IMR-90 (cell line): ENCODE results near the gene ENO2. TPM values are rescaled to one million over a fixed set of nuclear protein-coding genes. Genes with fewer than 3 reads are reported as not detected.
A peak's percentile ranks its signal among the peaks of the same experiment; 100 is the strongest.

Experiments
- ATAC-seq: fragments of 200-7000 bp; cut with Tn5 transposase; 2 replicates; pipeline ENCODE4 v1.9.1; 2020; ENCODE audit warnings: low read depth, mild to moderate bottlenecking, moderate library complexity
- BruUV-seq: library from RNA; stranded (reverse); fragments of 400-500 nt; replicated peaks from 2 replicates; lab custom pipeline; 2021; lab: Mats Ljungman, UMichigan
- CTCF ChIA-PET: fragments of 300-600 bp; formaldehyde crosslinking; extraction: SDS; loops from one replicate; lab custom pipeline; 2021; ENCODE audit warnings: antibody characterized with exemption; lab: Yijun Ruan, JAX
- POLR2A ChIA-PET: fragments of 300-600 bp; sonication (Branson Sonifier 250); formaldehyde crosslinking; loops from one replicate; lab custom pipeline; 2022; ENCODE audit warnings: antibody characterized with exemption; ENCODE audit not compliant: unreplicated experiment; lab: Charles Lee
- DNase-seq: peaks from one replicate; pipeline ENCODE4 v3.0.0; 2013
- H2AFZ ChIP-seq: replicated peaks from 2 replicates; pipeline ENCODE3; 2013; ENCODE audit warnings: low read length, mild to moderate bottlenecking; ENCODE audit not compliant: poor library complexity
- H2AK5ac ChIP-seq: 2 replicates; pipeline ENCODE4 v1.6.1; 2013; ENCODE audit warnings: low read depth, low read length, inconsistent platforms
- H2AK9ac ChIP-seq: replicated peaks from 2 replicates; pipeline ENCODE3; 2013; ENCODE audit warnings: mild to moderate bottlenecking, low read depth, low read length, moderate library complexity; ENCODE audit not compliant: poor library complexity
- H2BK120ac ChIP-seq: 2 replicates; pipeline ENCODE4 v1.6.1; 2013; ENCODE audit warnings: low read depth, low read length, inconsistent platforms
- H2BK15ac ChIP-seq: 3 replicates; pipeline ENCODE4 v1.6.1; 2013; ENCODE audit warnings: low read depth, low read length, inconsistent platforms
- H2BK20ac ChIP-seq: 2 replicates; pipeline ENCODE4 v1.6.1; 2013; ENCODE audit warnings: low read depth, mild to moderate bottlenecking, inconsistent platforms, low read length, moderate library complexity
- H2BK5ac ChIP-seq: 2 replicates; pipeline ENCODE4 v1.6.1; 2013; ENCODE audit warnings: mild to moderate bottlenecking, low read depth, low read length, inconsistent platforms; ENCODE audit not compliant: poor library complexity, severe bottlenecking
- H3K14ac ChIP-seq: replicated peaks from 2 replicates; pipeline ENCODE4 v1.6.1; 2013; ENCODE audit warnings: low read depth, low read length, inconsistent platforms
- H3K18ac ChIP-seq: 2 replicates; pipeline ENCODE4 v1.6.1; 2013; ENCODE audit warnings: low read depth, low read length, control low read depth
- H3K23ac ChIP-seq: 2 replicates; pipeline ENCODE4 v1.6.1; 2013; ENCODE audit warnings: low read depth, low read length, inconsistent platforms
- H3K27ac ChIP-seq: 2 replicates; pipeline ENCODE4 v1.5.1; 2013; ENCODE audit warnings: mild to moderate bottlenecking, control low read depth, low read length; ENCODE audit not compliant: insufficient read depth
- H3K27me3 ChIP-seq: 2 replicates; pipeline ENCODE4 v1.6.1; 2013; ENCODE audit warnings: low read length; ENCODE audit not compliant: control insufficient read depth, insufficient read depth
- H3K36me3 ChIP-seq: 2 replicates; pipeline ENCODE4 v1.6.1; 2013; ENCODE audit warnings: low read length, mixed read lengths; ENCODE audit not compliant: control insufficient read depth, insufficient read depth
- H3K4ac ChIP-seq: 2 replicates; pipeline ENCODE4 v1.6.1; 2013; ENCODE audit warnings: low read depth, low read length, inconsistent platforms
- H3K4me1 ChIP-seq: 2 replicates; pipeline ENCODE4 v1.6.1; 2013; ENCODE audit warnings: low read length, mixed read lengths; ENCODE audit not compliant: control insufficient read depth, insufficient read depth
- H3K4me2 ChIP-seq: 2 replicates; pipeline ENCODE4 v1.6.1; 2013; ENCODE audit warnings: low read depth, mild to moderate bottlenecking, control low read depth, low read length, moderate library complexity
- H3K4me3 ChIP-seq: 2 replicates; pipeline ENCODE4 v1.5.1; 2013; ENCODE audit warnings: low read depth, mild to moderate bottlenecking, control low read depth, low read length, moderate library complexity; ENCODE audit not compliant: insufficient read depth
- H3K56ac ChIP-seq: 2 replicates; pipeline ENCODE4 v1.6.1; 2013; ENCODE audit warnings: low read length, inconsistent platforms; ENCODE audit not compliant: insufficient read depth; ENCODE audit errors: extremely low read depth
- H3K79me1 ChIP-seq, 2 experiments: 2 replicates each; pipeline ENCODE4 v1.6.1; 2013; ENCODE audit warnings: low read length in 2 of 2, inconsistent platforms in 1 of 2, low read depth in 1 of 2
- H3K9ac ChIP-seq: 2 replicates; pipeline ENCODE4 v1.6.1; 2013; ENCODE audit warnings: low read depth, low read length, control low read depth
- H3K9me1 ChIP-seq: 2 replicates; pipeline ENCODE4 v1.6.1; 2013; ENCODE audit warnings: low read length, inconsistent platforms; ENCODE audit not compliant: insufficient read depth
- H3K9me3 ChIP-seq: 2 replicates; pipeline ENCODE4 v1.6.1; 2013; ENCODE audit warnings: low read length; ENCODE audit not compliant: control insufficient read depth, insufficient read depth
- H4K20me1 ChIP-seq: 2 replicates; pipeline ENCODE4 v1.6.1; 2013; ENCODE audit warnings: low read length, inconsistent platforms; ENCODE audit not compliant: insufficient read depth
- H4K5ac ChIP-seq: 2 replicates; pipeline ENCODE4 v1.6.1; 2013; ENCODE audit warnings: mild to moderate bottlenecking, low read depth, low read length, control low read depth
- H4K8ac ChIP-seq, 2 experiments: 2 replicates each; pipeline ENCODE4 v1.6.1; 2013; ENCODE audit warnings: low read depth in 2 of 2, low read length in 2 of 2, control low read depth in 1 of 2, inconsistent platforms in 1 of 2
- H4K91ac ChIP-seq: 2 replicates; pipeline ENCODE4 v1.6.1; 2013; ENCODE audit warnings: low read depth, low read length, inconsistent platforms; ENCODE audit not compliant: insufficient read depth
- CEBPB ChIP-seq: IDR thresholded peaks from 2 replicates; pipeline ENCODE4 v1.6.1; 2012; ENCODE audit warnings: low read depth, low read length, improper control_type of control experiment
- CHD1 ChIP-seq: IDR thresholded peaks from 2 replicates; pipeline ENCODE4 v1.6.1; 2012; ENCODE audit warnings: low read depth, low read length, improper control_type of control experiment
- ELK1 ChIP-seq: fragments of 150-350 bp; IDR thresholded peaks from 2 replicates; pipeline ENCODE4 v1.6.1; 2016; ENCODE audit warnings: low read depth, mild to moderate bottlenecking, low read length, moderate library complexity, borderline replicate concordance
- FOS ChIP-seq: fragments of 150-350 bp; IDR thresholded peaks from 2 replicates; pipeline ENCODE4 v1.6.1; 2016; ENCODE audit warnings: low read depth, low read length
- MXI1 ChIP-seq: IDR thresholded peaks from 2 replicates; pipeline ENCODE4 v1.6.1; 2012; ENCODE audit warnings: low read depth, mild to moderate bottlenecking, low read length, moderate library complexity, borderline replicate concordance
- POLR2A ChIP-seq: IDR thresholded peaks from 2 replicates; pipeline ENCODE4 v1.6.1; 2012; ENCODE audit warnings: mild to moderate bottlenecking, low read depth, low read length
- RCOR1 ChIP-seq: IDR thresholded peaks from 2 replicates; pipeline ENCODE4 v1.6.1; 2012; ENCODE audit warnings: mild to moderate bottlenecking, low read length, improper control_type of control experiment; ENCODE audit not compliant: insufficient replicate concordance
- WGBS, 2 experiments: methylation state at CpG; one replicate each; pipeline versions ENCODE4 v1.1.5 to v1.1.7; 2013; ENCODE audit warnings: missing lambda C conversion rate in 2 of 2; ENCODE audit not compliant: insufficient read length in 1 of 2; ENCODE audit errors: extremely low coverage in 2 of 2; 5-methylcytosine and 5-hydroxymethylcytosine counted together
- dilution Hi-C: fragments of 300-500 bp; cut with HindIII; formaldehyde crosslinking; loops from one replicate; pipeline ENCODE4 v1.14.3; 2018; ENCODE audit warnings: low sequenced_read_pairs; ENCODE audit not compliant: unreplicated experiment
- in situ Hi-C: fragments of 300-500 bp; cut with MboI; formaldehyde crosslinking; loops from 3 replicates; pipeline ENCODE4 v1.14.3; 2019; ENCODE audit warnings: low sequenced_read_pairs, inconsistent platforms, mixed read lengths
- intact Hi-C: fragments of 100-400 bp; cut with micrococcal nuclease; formaldehyde crosslinking; loops from 2 replicates; pipeline ENCODE4 v1.10.0; 2022
- polyA plus RNA-seq, 3 experiments: library from polyadenylated mRNA; depleted of rRNA; stranded (reverse); fragments of >200 nt; gene quantifications; 2 replicates each; pipeline ENCODE4 v1.2.3, GENCODE V29; 2012; ENCODE audit warnings: low replicate concordance in 1 of 3
- total RNA-seq: library from RNA; depleted of rRNA; stranded (reverse); fragments of >200 nt; gene quantifications from 2 replicates; pipeline ENCODE4 v1.2.3, GENCODE V29; 2012
- TF ChIP-seq, protein P1 (sequence below): conservative IDR thresholded peaks from 2 replicates; pipeline ENCODE4 v1.5.1; 2012; ENCODE audit warnings: mild to moderate bottlenecking, low read depth, low read length, improper control_type of control experiment

ENO2 gene
- total and polyA plus RNA-seq, 2 of the 4 experiments (the other 2 are of a cell fraction), result 28.3 to 92.8 TPM

- Histone ChIP-seq H2BK5ac (peak overlapping the region; percentile 89), H3K4me2 (peak overlapping the region; percentile 98), H2BK20ac (no peak overlapping the region), H4K8ac (peak overlapping the region in 1 of 2 experiments; percentile 54; a peak in 2 of 4 replicates), H3K23ac (peak overlapping the region; percentile 96), H3K4me3 (peak overlapping the region; percentile 93), H3K4me1 (peaks cover 31% of the 10 kb centered on the region), H2AFZ (peak overlapping the region; percentile 59), H3K9me1 (peaks cover 12% of the 10 kb centered on the region), H3K27me3 (no peaks in the 10 kb centered on the region), H3K14ac (peak overlapping the region; percentile 91), H3K27ac (peak overlapping the region; percentile 95), H3K9ac (peak overlapping the region; percentile 76), H3K79me1 (peaks cover 11 to 57% of the 10 kb centered on the region in 2 experiments; a peak in 3 of 4 replicates), H3K18ac (peak overlapping the region; percentile 0; the same call in 1 of the 2 replicates), H2BK120ac (no peak overlapping the region; the same call in 1 of the 2 replicates), H4K91ac (no peak overlapping the region; the same call in 1 of the 2 replicates), H3K36me3 (peaks cover 9% of the 10 kb centered on the region), H2AK9ac (peak overlapping the region; percentile 94), H3K9me3 (no peaks in the 10 kb centered on the region), H3K4ac (peak overlapping the region; percentile 83), H4K5ac (peak overlapping the region; percentile 49), H2BK15ac (no peak overlapping the region), H2AK5ac (peak overlapping the region; percentile 51), H3K56ac (peak overlapping the region; percentile 76), H4K20me1 (peaks cover 50% of the 10 kb centered on the region)
- in situ Hi-C loops, result no loop called here
- TF ChIP-seq ELK1 (no peak), CEBPB (peak; percentile 38; the same call in 1 of the 2 replicates), POLR2A (no peak), FOS (no peak), CHD1 (no peak), RCOR1 (no peak), MXI1 (no peak)
- TF ChIP-seq, protein P1, sequence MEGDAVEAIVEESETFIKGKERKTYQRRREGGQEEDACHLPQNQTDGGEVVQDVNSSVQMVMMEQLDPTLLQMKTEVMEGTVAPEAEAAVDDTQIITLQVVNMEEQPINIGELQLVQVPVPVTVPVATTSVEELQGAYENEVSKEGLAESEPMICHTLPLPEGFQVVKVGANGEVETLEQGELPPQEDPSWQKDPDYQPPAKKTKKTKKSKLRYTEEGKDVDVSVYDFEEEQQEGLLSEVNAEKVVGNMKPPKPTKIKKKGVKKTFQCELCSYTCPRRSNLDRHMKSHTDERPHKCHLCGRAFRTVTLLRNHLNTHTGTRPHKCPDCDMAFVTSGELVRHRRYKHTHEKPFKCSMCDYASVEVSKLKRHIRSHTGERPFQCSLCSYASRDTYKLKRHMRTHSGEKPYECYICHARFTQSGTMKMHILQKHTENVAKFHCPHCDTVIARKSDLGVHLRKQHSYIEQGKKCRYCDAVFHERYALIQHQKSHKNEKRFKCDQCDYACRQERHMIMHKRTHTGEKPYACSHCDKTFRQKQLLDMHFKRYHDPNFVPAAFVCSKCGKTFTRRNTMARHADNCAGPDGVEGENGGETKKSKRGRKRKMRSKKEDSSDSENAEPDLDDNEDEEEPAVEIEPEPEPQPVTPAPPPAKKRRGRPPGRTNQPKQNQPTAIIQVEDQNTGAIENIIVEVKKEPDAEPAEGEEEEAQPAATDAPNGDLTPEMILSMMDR, result no peak
- ATAC-seq, result no peak
- intact Hi-C loops, result no loop called here
- POLR2A ChIA-PET, result interaction anchor here (0.6 kb wide), 2 partner anchors 15 to 33 kb away, joined by 3 read pairs; partner anchors contain the start of genes C12orf57 and RNU7-1
- dilution Hi-C loops, result no loop called here
- BruUV-seq, result no TSS peak
- DNase-seq, result no peak
- CTCF ChIA-PET, result interaction anchor here (0.6 to 1.0 kb wide), 2 partner anchors 56 to 873 kb away, joined by 3 read pairs; partner anchors contain the start of gene SPSB2
- WGBS, 2 experiments, result 4% methylated on average over 9 of the region's 19 CpGs; no CpG with 5 or more reads in 1 of the 2 experiments
Measured at GRCh38 chr12:6928703-6929407, 14.5 kb downstream of the ENO2 start.
